ENCODE measurements around the gene LPCAT1.
"Not testable (repeated sequence)": the region's sequence is repeated elsewhere in the genome, so short reads cannot be mapped to it uniquely, and the experiment has no call there.

The LPCAT1 gene

DNA sequence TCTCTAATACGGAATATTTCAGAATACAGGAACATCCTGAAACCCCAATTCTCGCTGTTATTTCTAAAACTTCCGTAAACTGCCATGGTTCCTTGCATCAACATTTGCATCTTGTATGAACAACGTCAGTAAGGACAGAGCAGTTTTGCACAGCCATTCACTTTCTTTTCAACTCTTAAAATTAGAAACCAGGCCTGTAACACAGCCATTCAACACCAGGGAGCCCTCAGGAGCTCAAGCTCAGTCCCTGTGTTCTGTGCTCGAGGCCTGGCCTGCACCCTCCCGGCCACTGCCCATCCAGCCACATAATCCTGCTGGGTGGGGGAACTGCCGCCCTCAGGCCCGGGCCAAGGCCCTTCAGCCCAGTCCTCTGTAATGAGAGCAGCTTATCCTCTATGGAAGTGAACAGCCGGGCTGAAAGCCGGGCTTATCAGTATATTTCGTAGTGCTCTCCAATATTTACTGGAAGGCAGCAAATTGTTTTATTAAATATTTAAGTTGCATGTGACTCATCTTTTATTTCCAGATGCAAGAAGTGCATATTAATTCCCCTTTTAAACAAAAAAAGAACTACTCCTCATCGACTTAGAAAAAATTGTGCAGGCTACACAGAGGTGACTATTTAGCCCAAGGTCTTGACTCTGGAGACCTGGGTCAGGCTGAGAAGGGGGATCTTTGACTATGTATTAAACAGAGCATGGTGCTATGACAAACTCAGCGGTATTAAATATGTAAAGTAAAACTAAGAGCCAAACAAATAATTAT lies 45.3 kb downstream of the LPCAT1 start:
- DNase-seq (ENCODE audit: low read depth), result no peak

GRCh38 chr5:1477341-1477740 lies 46.4 kb downstream of the LPCAT1 start:
- DNase-seq (ENCODE audit: low read depth), result no peak

- DNase-seq (ENCODE audit: low read depth), result no peak
Measured at GRCh38 chr5:1476967-1477310, 46.8 kb downstream of the LPCAT1 start.

GRCh38 chr5:1476181-1476966 lies 47.4 kb downstream of the LPCAT1 start:
- no peak for DNase-seq (ENCODE audit: low read depth)

GRCh38 chr5:1475544-1475900 lies 48.2 kb downstream of the LPCAT1 start:
- DNase-seq (ENCODE audit: low read depth), result not testable (repeated sequence)

GRCh38 chr5:1474866-1475543 lies 48.8 kb downstream of the LPCAT1 start:
- DNase-seq (ENCODE audit: low read depth), result no peak

- no peak for DNase-seq (ENCODE audit: low read depth)
Measured at GRCh38 chr5:1474183-1474839, 49.4 kb downstream of the LPCAT1 start.

- no peak for DNase-seq (ENCODE audit: low read depth)
Measured at GRCh38 chr5:1473746-1474145, 50.0 kb downstream of the LPCAT1 start.

GRCh38 chr5:1472964-1473628 lies 50.7 kb downstream of the LPCAT1 start:
- no peak for DNase-seq (ENCODE audit: low read depth)

DNA sequence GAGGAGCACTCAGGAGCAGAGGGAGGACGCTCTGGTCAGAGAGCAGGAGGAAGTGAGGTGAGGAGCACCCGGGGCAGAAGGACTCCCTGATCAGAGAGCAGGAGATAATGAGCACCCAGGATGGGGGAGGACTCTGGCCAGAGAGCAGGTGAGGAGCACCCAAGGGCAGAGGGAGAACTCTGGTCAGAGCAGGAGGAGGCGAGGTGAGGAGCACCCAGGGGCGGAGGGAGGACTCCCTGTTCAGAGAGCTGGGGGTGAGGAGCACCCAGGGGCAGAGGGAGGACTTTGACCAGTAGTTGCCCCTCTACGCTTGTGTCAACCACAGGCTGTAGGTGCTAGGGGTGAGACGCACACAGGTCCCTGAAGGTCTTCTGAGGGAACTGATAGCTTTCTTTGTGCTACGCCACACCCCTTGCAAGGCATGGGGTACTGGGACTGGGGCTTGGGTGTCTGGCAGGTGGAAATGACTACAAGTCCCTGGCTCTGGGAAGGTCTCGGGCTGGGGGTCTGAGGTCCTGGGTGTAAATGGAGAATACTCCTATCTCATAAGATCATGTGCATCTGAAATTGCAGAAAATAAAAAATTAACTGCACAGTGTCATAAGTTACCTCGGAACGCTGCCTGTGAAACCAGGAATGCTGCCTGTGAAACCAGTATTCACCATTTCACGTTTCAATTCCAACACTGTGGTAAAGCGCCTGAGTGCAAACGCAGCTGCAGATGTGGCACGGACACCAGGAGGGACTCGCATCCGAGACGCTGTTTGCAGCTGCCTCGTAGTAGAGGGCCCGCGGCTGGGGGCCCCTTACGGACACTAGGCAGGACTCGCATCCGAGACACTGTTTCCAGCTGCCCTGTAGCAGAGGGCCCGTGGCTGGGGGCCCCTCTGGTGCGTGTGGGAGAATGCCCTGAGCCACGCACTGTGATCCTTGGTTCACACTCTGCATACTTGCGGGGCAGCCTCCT lies 51.5 kb downstream of the LPCAT1 start:
- no peak for DNase-seq (ENCODE audit: low read depth)

GRCh38 chr5:1471240-1471853 lies 52.4 kb downstream of the LPCAT1 start:
- no peak for DNase-seq (ENCODE audit: low read depth)

GRCh38 chr5:1470762-1471211 lies 53.0 kb downstream of the LPCAT1 start:
- DNase-seq (ENCODE audit: low read depth), result no peak

DNA sequence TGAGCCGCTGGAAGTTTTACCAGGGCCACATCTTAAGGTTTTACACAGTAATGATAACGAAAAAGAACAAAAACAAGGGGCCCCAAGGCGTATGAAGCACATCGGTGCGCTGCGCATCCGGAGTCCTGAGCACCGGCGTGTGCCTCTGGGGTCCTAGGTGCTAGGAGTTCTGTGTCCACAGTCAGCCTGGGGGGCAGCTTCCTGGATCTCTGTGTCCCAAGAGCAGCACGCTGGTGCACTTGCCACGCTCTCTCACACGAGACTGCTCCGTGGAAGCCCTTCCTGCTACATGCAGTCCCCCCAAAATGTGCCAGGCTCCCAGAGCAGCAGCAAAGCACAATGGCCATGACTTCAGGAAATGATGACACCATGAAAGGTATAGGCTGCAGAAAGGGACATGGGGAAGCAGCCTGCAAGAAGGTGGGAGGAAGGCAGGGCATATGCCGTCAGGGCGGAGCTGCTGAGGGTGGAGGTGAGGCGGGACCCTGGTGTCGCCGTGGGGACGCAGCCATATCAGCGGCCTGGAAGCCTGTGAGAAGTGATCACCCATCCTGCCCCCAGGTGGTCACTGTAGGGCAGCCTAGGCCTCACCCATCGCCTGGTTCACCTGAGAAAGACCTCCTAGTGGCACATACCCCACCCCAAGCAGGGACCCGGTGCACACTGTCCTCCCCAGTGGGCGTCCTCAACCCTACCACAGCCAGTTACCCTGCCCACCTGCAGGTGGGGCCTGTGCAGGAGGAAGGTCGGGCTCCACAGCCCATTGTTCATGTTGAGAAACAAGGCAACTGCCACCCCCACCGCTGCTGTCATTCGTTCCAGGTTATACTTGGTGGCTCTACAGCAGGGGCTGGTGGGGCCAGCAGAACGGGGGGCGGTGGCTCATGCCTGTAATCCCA lies 54.9 kb downstream of the LPCAT1 start:
- DNase-seq (ENCODE audit: low read depth), result no peak

DNA sequence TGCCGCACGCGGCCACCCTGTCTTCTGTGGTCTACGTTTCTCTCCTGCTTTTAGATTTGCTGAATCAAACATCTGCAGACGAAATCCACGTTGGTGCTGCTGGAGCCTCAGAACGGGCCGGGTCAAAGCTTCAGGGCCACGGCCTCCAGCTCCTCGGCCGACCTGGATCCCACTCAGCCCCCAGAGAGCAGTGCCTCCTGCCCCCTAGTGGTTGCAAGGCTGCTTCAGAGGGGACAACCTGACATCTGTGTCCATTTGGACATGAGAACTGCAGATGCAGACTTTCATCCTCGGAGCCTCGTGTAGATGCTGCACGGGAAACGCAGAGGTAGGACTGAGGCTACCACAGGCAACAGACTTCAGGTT lies 55.5 kb downstream of the LPCAT1 start:
- DNase-seq (ENCODE audit: low read depth), result no peak

GRCh38 chr5:1467341-1468246 lies 56.2 kb downstream of the LPCAT1 start:
- no peak for DNase-seq (ENCODE audit: low read depth)

GRCh38 chr5:1466631-1467265 lies 57.0 kb downstream of the LPCAT1 start:
- DNase-seq (ENCODE audit: low read depth), result no peak

DNA sequence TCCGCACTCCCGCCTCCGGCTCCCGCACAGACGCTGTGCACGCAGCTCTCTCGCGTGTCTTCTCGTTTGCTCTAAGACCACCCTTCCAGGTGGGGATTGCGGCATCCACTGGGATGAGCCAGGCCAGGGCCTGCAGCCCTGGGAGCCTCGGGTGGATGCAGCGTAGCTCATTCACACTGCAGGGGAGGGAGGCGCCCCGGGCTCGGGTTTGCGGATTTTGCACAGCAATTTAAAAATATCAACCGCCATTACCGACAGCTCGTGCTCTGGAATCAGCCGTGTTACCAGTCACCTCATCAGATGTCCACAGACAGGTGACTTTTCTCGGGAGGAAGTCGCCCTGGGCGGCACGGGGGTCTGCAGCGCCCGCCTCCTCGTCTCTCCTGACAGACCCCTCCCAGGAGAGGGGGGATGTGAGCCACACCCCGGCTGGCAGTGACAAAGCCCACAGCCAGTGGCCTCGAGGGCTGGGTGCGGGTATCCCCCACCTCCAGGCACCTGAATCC lies 57.7 kb downstream of the LPCAT1 start:
- DNase-seq (ENCODE audit: low read depth), result no peak

DNA sequence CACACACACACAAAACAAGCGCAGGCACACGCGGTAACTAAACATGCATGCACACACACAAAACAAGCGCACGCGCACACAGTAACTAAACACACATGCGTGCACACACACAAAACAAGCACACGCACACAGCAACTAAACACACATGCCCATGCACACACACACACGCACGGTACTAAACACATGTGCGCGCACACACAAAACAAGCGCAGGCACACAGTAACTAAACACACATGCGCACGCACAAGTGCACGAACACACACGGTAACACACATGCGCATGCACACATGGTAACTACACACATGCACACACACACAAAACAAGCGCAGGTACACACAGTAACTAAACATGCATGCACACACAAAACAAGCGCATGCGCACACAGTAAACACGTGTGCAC lies 58.6 kb downstream of the LPCAT1 start:
- DNase-seq (ENCODE audit: low read depth), result no peak

Data from stimulated activated CD8-positive, alpha-beta memory T cell treated with anti-CD3 and anti-CD28 coated beads, Interleukin-4, amount 100 ng/mL, for 24 hours (primary cell).